Measurements from ENCODE around the gene ZNF700.

GRCh38 chr19:11942843-11943108, 17.9 kb downstream of the ZNF700 start:
- TF ChIP-seq EZH2 (IDR thresholded peaks at IDR 0.05; ENCODE audit: borderline replicate concordance, low read length) (no peak), CTCF (IDR thresholded peaks at IDR 0.05; ENCODE audit: low read length) (no peak)

All from OCI-LY1 (cell line).